OCI-LY3 (cell line): ENCODE measurements around the gene SLC1A1.

Experiments used
- H2AFZ ChIP-seq: fragments of 200-600, 300-600 bp; shearing (Covaris generic); 2 replicates; pipeline ENCODE4 v1.6.0; 2014; ENCODE audit warnings: antibody characterized with exemption, low read depth, low read length
- H3K27ac ChIP-seq: fragments of 200-600, 300-600 bp; sonication (generic); 2 replicates; pipeline ENCODE4 v1.5.1; 2014; ENCODE audit warnings: mild to moderate bottlenecking, low read length, moderate library complexity, mixed read lengths
- H3K27me3 ChIP-seq: fragments of 200-600, 300-600 bp; sonication (generic); 2 replicates; pipeline ENCODE4 v1.6.1; 2014; ENCODE audit warnings: low read depth, low read length, mixed read lengths
- H3K36me3 ChIP-seq: fragments of 200-600, 300-600 bp; sonication (generic); replicated peaks from 2 replicates; pipeline ENCODE3; 2014; ENCODE audit warnings: low read depth, low read length, mixed read lengths
- H3K4me1 ChIP-seq: fragments of 300-600, 200-600 bp; sonication (generic); 2 replicates; pipeline ENCODE4 v1.6.1; 2014; ENCODE audit warnings: low read length, mixed read lengths
- H3K4me2 ChIP-seq: fragments of 200-600, 300-600 bp; sonication (generic); 2 replicates; pipeline ENCODE4 v1.6.1; 2014; ENCODE audit warnings: low read length, mixed read lengths
- H3K4me3 ChIP-seq: fragments of 300-600, 200-600 bp; sonication (generic); 2 replicates; pipeline ENCODE4 v1.5.1; 2014; ENCODE audit warnings: antibody characterized with exemption, mild to moderate bottlenecking, low read length, moderate library complexity
- H3K79me2 ChIP-seq: fragments of 300-600, 200-600 bp; shearing (Covaris generic); 2 replicates; pipeline ENCODE4 v1.6.1; 2014; ENCODE audit warnings: mild to moderate bottlenecking, low read length, mixed read lengths
- H3K9ac ChIP-seq: fragments of 300-600, 200-600 bp; shearing (Covaris generic); 2 replicates; pipeline ENCODE4 v1.6.0; 2014; ENCODE audit warnings: mild to moderate bottlenecking, low read length, moderate library complexity
- H3K9me3 ChIP-seq: fragments of 200-600, 300-600 bp; shearing (Covaris generic); 2 replicates; pipeline ENCODE4 v1.6.1; 2014; ENCODE audit warnings: low read length, mixed read lengths; ENCODE audit not compliant: insufficient read depth
- H4K20me1 ChIP-seq: fragments of 200-600, 300-600 bp; sonication (generic); 2 replicates; pipeline ENCODE4 v1.6.1; 2016; ENCODE audit warnings: low read length, mixed read lengths; ENCODE audit not compliant: insufficient read depth
- CTCF ChIP-seq: fragments of 200-600, 300-600 bp; sonication (generic); IDR thresholded peaks from 2 replicates; pipeline ENCODE4 v1.5.1; 2014; ENCODE audit warnings: antibody characterized with exemption, low read length, low read depth
- EZH2phosphoT487 ChIP-seq: fragments of 200-600 bp; shearing (Covaris generic); IDR thresholded peaks from 2 replicates; pipeline ENCODE4 v1.6.1; 2018; ENCODE audit warnings: antibody characterized with exemption, mixed run types, low read depth

SLC1A1 gene

GRCh38 chr9:4590430-4591122, 100.3 kb downstream of the SLC1A1 start:
- no peak overlapping the region for H3K4me3 ChIP-seq
- no peak overlapping the region for H3K9ac ChIP-seq
- no peaks in the 10 kb centered on the region for H3K9me3 ChIP-seq
- no peaks in the 10 kb centered on the region for H3K79me2 ChIP-seq
- no peak overlapping the region for H3K27ac ChIP-seq
- H3K27me3 ChIP-seq = no peaks in the 10 kb centered on the region
- no peaks in the 10 kb centered on the region for H4K20me1 ChIP-seq
- TF ChIP-seq EZH2phosphoT487 (no peak), CTCF (no peak)
- no peak overlapping the region for H2AFZ ChIP-seq
- H3K36me3 ChIP-seq = no peaks in the 10 kb centered on the region
- H3K4me2 ChIP-seq = no peak overlapping the region
- no peaks in the 10 kb centered on the region for H3K4me1 ChIP-seq

- no peak overlapping the region for H3K4me2 ChIP-seq
- TF ChIP-seq CTCF (no peak), EZH2phosphoT487 (no peak)
- H3K9me3 ChIP-seq = no peaks in the 10 kb centered on the region
- no peaks in the 10 kb centered on the region for H3K36me3 ChIP-seq
- no peak overlapping the region for H2AFZ ChIP-seq
- H3K27me3 ChIP-seq = no peaks in the 10 kb centered on the region
- no peaks in the 10 kb centered on the region for H3K79me2 ChIP-seq
- no peaks in the 10 kb centered on the region for H3K4me1 ChIP-seq
- no peaks in the 10 kb centered on the region for H4K20me1 ChIP-seq
- H3K4me3 ChIP-seq = no peak overlapping the region
- H3K27ac ChIP-seq = no peak overlapping the region
- no peak overlapping the region for H3K9ac ChIP-seq
These were observed 100.8 kb downstream of the SLC1A1 start for GRCh38 chr9:4591123-4591500.

- Histone ChIP-seq H3K36me3 (no peaks in the 10 kb centered on the region), H3K4me1 (no peaks in the 10 kb centered on the region), H3K27ac (no peak overlapping the region), H3K9me3 (no peaks in the 10 kb centered on the region), H3K27me3 (no peaks in the 10 kb centered on the region), H3K4me2 (no peak overlapping the region), H3K4me3 (no peak overlapping the region), H4K20me1 (no peaks in the 10 kb centered on the region), H3K79me2 (no peaks in the 10 kb centered on the region), H3K9ac (no peak overlapping the region), H2AFZ (no peak overlapping the region)
- TF ChIP-seq CTCF = no peak
- TF ChIP-seq EZH2phosphoT487 = no peak
These were observed 102.0 kb downstream of the SLC1A1 start for GRCh38 chr9:4592295-4592694.

GRCh38 chr9:4592886-4593285, 102.6 kb downstream of the SLC1A1 start:
- Histone ChIP-seq H3K4me2 (no peak overlapping the region), H3K4me3 (no peak overlapping the region), H3K79me2 (no peaks in the 10 kb centered on the region), H4K20me1 (no peaks in the 10 kb centered on the region), H3K9ac (no peak overlapping the region), H3K27ac (no peak overlapping the region), H3K4me1 (no peaks in the 10 kb centered on the region), H2AFZ (no peak overlapping the region), H3K9me3 (no peaks in the 10 kb centered on the region), H3K36me3 (no peaks in the 10 kb centered on the region), H3K27me3 (no peaks in the 10 kb centered on the region)
- TF ChIP-seq CTCF = no peak
- no peak for TF ChIP-seq EZH2phosphoT487
